D721Med (cell line): Measurements from ENCODE around the gene AP1AR.

ENCODE experiments used
- DNase-seq: peaks from one replicate; pipeline ENCODE4 v3.0.0; 2011; ENCODE audit warnings: low spot score; ENCODE audit not compliant: insufficient read length
- FAIRE-seq: peaks from 2 replicates; lab custom pipeline; 2011; peaks lifted over from hg19 to GRCh38; lab: Jason Lieb, UNC
- CTCF ChIP-seq: IDR thresholded peaks from 2 replicates; pipeline ENCODE4 v1.5.1; 2012; ENCODE audit warnings: mild to moderate bottlenecking, control low read depth; ENCODE audit not compliant: insufficient read depth; ENCODE audit errors: missing control alignments

The AP1AR gene

GRCh38 chr4:112318239-112319142, 86.9 kb downstream of the AP1AR start:
- DNase-seq (no peak), FAIRE-seq (no peak)
- TF ChIP-seq CTCF, result no peak
